GM21786 (cell line): ENCODE data around the gene TSHB.
"Not testable (repeated sequence)": the region's sequence is repeated elsewhere in the genome, so short reads cannot be mapped to it uniquely, and the experiment has no call there.

Experiments
- ATAC-seq: cut with Tn5 transposase; IDR thresholded peaks from one replicate; pipeline ENCODE4 v1.9.1; 2021; ENCODE audit not compliant: unreplicated experiment

TSHB gene

GRCh38 chr1:115029526-115029925 lies at the start of gene TSHB:
Gene TSHB (plus strand): TSS chr1:115029826. CDS start chr1:115033363, 3,537 bp downstream.
- ATAC-seq: no peak

GRCh38 chr1:114982251-114982650 lies 47.4 kb upstream of the TSHB start:
- no peak for ATAC-seq

- ATAC-seq: no peak
Measured at GRCh38 chr1:114986286-114986685, 43.3 kb upstream of the TSHB start.

- ATAC-seq: no peak
Measured at GRCh38 chr1:114988095-114988494, 41.5 kb upstream of the TSHB start.

GRCh38 chr1:114997510-114998289 lies 31.9 kb upstream of the TSHB start:
- no peak for ATAC-seq

GRCh38 chr1:115006191-115006590 lies 23.4 kb upstream of the TSHB start:
- no peak for ATAC-seq

- no peak for ATAC-seq
Measured at GRCh38 chr1:115012006-115012405, 17.6 kb upstream of the TSHB start.

GRCh38 chr1:115012434-115012833 lies 17.2 kb upstream of the TSHB start:
- no peak for ATAC-seq

- ATAC-seq: no peak
Measured at GRCh38 chr1:115013792-115014191, 15.8 kb upstream of the TSHB start.

GRCh38 chr1:115019549-115019948 lies 10.1 kb upstream of the TSHB start:
- ATAC-seq: not testable (repeated sequence)

GRCh38 chr1:115021145-115021544 lies 8.5 kb upstream of the TSHB start:
- ATAC-seq: no peak

GRCh38 chr1:115023593-115023992 lies 6.0 kb upstream of the TSHB start:
- ATAC-seq: no peak

- no peak for ATAC-seq
Measured at GRCh38 chr1:115031595-115031994, 2.0 kb downstream of the TSHB start.

- ATAC-seq: no peak
Measured at GRCh38 chr1:115035652-115036051, 6.0 kb downstream of the TSHB start.

- no peak for ATAC-seq
Measured at GRCh38 chr1:115036814-115037507, 7.3 kb downstream of the TSHB start.

GRCh38 chr1:115040501-115040900 lies 10.9 kb downstream of the TSHB start:
- no peak for ATAC-seq

GRCh38 chr1:115041654-115042053 lies 12.0 kb downstream of the TSHB start:
- no peak for ATAC-seq

GRCh38 chr1:115046751-115047150 lies 17.1 kb downstream of the TSHB start:
- no peak for ATAC-seq

GRCh38 chr1:115051850-115052249 lies 22.2 kb downstream of the TSHB start:
- ATAC-seq: no peak

- peak; percentile 89 for ATAC-seq
Measured at GRCh38 chr1:115052454-115053083, 22.9 kb downstream of the TSHB start.

GRCh38 chr1:115056395-115056798 lies 26.8 kb downstream of the TSHB start:
- no peak for ATAC-seq

GRCh38 chr1:115057661-115058254 lies 28.1 kb downstream of the TSHB start:
- ATAC-seq: no peak
